Ascending aorta (tissue), 2 donors: ENCODE results near the gene MUC5B. TPM values are rescaled to one million over a fixed set of nuclear protein-coding genes. Genes with fewer than 3 reads are reported as not detected.
"Not testable (repeated sequence)": the region's sequence is repeated elsewhere in the genome, so short reads cannot be mapped to it uniquely, and the experiment has no call there.

Experiments
- DNase-seq, 2 donors: peaks; one replicate each; pipeline ENCODE4 v3.0.0-alpha.2; 2019; ENCODE audit warnings: low spot score in 2 of 2
- H3K27ac ChIP-seq, 2 donors: fragments of 200-600 bp; sonication (generic); one replicate each; pipeline ENCODE4 v1.5.1; 2016 to 2017; ENCODE audit warnings: mild to moderate bottlenecking in 1 of 2
- H3K27me3 ChIP-seq: fragments of 200-600 bp; sonication (generic); one replicate; pipeline ENCODE4 v1.5.1; 2017
- H3K36me3 ChIP-seq, 2 donors: fragments of 200-600 bp; sonication (generic); one replicate each; pipeline ENCODE4 v1.5.1; 2016
- H3K4me1 ChIP-seq, 2 donors: fragments of 200-600 bp; sonication (generic); one replicate each; pipeline ENCODE4 v1.5.1; 2016 to 2017; ENCODE audit warnings: mild to moderate bottlenecking in 1 of 2
- H3K4me3 ChIP-seq, 2 donors: fragments of 200-600 bp; sonication (generic); one replicate each; pipeline ENCODE4 v1.5.1; 2016 to 2017; ENCODE audit warnings: mild to moderate bottlenecking in 1 of 2
- H3K9me3 ChIP-seq, 2 donors: fragments of 200-600 bp; sonication (generic); one replicate each; pipeline ENCODE4 v1.5.1; 2016
- intact Hi-C: fragments of 100-400 bp; cut with DNase I; formaldehyde crosslinking; loops from one replicate; pipeline ENCODE4 v1.15.1; 2023
- total RNA-seq: library from RNA; depleted of rRNA; stranded (reverse); fragments of >200 nt; gene quantifications from one replicate; pipeline ENCODE4 v1.1.0, GENCODE V29; 2016
- TF ChIP-seq, protein P1 (sequence below), 3 experiments: fragments of 200-600 bp in 2 of 3; fragments of 450-650 bp in 1 of 3; sonication (generic) in 2 of 3; IDR thresholded peaks; one replicate each; pipeline ENCODE4 v1.5.1; 2016 to 2019; ENCODE audit warnings: antibody characterized with exemption in 3 of 3, mild to moderate bottlenecking in 1 of 3, moderate library complexity in 1 of 3

The MUC5B gene
- total RNA-seq, 1 donor from 2014 or later, result under 0.01 TPM

DNA sequence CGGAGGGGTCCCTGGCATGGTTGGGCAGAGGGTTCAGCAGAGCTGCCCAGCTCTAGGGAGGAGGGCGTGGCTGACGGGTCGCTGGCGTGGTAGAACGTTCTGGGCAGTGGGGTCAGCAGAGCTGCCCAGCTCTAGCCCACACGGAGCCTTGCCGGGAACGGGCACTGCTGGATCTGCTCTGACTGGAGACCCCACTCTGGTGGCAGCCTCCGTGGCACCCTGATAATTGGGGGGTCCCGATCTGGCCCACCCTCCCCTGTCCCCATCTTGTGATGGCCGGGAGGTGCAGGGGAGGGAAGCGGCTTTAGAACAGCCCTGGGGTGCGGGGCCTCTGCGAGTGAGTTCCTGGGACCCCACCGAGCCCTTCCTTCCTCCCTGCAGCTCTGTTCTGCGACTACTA, 43.2 kb upstream of the MUC5B start:
- TF ChIP-seq, protein P1, sequence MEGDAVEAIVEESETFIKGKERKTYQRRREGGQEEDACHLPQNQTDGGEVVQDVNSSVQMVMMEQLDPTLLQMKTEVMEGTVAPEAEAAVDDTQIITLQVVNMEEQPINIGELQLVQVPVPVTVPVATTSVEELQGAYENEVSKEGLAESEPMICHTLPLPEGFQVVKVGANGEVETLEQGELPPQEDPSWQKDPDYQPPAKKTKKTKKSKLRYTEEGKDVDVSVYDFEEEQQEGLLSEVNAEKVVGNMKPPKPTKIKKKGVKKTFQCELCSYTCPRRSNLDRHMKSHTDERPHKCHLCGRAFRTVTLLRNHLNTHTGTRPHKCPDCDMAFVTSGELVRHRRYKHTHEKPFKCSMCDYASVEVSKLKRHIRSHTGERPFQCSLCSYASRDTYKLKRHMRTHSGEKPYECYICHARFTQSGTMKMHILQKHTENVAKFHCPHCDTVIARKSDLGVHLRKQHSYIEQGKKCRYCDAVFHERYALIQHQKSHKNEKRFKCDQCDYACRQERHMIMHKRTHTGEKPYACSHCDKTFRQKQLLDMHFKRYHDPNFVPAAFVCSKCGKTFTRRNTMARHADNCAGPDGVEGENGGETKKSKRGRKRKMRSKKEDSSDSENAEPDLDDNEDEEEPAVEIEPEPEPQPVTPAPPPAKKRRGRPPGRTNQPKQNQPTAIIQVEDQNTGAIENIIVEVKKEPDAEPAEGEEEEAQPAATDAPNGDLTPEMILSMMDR (IDR thresholded peaks at IDR 0.05), result no peak
- Histone ChIP-seq H3K4me3 (no peak overlapping the region), H3K4me1 (no peaks in the 10 kb centered on the region), H3K9me3 (no peaks in the 10 kb centered on the region), H3K36me3 (no peaks in the 10 kb centered on the region), H3K27me3 (no peaks in the 10 kb centered on the region), H3K27ac (no peak overlapping the region)
- no peak for DNase-seq
- intact Hi-C loops, result no loop called here

DNA sequence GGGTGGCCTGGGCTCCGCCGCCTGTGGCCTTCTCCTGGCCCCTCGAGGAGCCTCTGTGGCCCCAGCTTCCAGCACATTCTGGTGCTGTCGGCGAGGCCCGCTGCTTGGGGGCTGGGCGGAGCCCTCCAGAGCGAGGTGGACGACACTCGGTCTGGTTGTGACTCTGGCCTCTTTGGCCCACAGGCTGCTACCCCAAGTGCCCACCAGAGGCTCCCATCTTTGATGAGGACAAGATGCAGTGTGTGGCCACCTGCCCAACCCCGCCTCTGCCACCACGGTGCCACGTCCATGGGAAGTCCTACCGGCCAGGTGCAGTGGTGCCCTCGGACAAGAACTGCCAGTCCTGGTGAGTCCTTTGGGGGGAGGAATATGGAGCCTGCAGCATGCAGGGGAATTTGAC, 42.7 kb upstream of the MUC5B start:
- Histone ChIP-seq H3K27me3 (no peaks in the 10 kb centered on the region), H3K4me3 (no peak overlapping the region), H3K4me1 (no peaks in the 10 kb centered on the region), H3K36me3 (no peaks in the 10 kb centered on the region), H3K9me3 (no peaks in the 10 kb centered on the region), H3K27ac (no peak overlapping the region)
- no peak for DNase-seq
- TF ChIP-seq, protein P1 (IDR thresholded peaks at IDR 0.05), result no peak
- intact Hi-C loops, result no loop called here

DNA sequence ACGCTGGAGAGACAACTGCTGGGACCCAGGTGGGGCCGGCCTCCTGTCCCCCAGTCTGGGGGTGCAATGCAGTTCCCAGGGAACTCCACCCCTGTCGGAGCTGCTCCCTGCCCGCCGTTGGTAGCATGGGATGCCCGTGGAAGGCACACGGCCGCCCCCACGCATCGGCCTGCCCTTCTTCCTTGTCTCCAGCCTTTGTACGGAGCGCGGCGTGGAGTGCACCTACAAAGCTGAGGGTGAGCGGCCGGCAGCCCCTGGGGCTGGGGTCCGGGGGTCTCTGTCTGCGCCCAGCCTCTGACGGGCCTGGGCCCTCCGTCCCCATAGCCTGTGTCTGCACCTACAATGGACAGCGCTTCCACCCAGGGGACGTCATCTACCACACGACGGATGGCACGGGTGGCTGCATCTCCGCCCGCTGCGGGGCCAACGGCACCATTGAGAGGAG, 41.9 kb upstream of the MUC5B start:
- Histone ChIP-seq H3K4me3 (no peak overlapping the region), H3K27ac (no peak overlapping the region), H3K9me3 (no peaks in the 10 kb centered on the region), H3K4me1 (no peaks in the 10 kb centered on the region), H3K27me3 (no peaks in the 10 kb centered on the region), H3K36me3 (no peaks in the 10 kb centered on the region)
- no peak for DNase-seq
- intact Hi-C loops, result no loop called here
- TF ChIP-seq, protein P1 (IDR thresholded peaks at IDR 0.05), result no peak

DNA sequence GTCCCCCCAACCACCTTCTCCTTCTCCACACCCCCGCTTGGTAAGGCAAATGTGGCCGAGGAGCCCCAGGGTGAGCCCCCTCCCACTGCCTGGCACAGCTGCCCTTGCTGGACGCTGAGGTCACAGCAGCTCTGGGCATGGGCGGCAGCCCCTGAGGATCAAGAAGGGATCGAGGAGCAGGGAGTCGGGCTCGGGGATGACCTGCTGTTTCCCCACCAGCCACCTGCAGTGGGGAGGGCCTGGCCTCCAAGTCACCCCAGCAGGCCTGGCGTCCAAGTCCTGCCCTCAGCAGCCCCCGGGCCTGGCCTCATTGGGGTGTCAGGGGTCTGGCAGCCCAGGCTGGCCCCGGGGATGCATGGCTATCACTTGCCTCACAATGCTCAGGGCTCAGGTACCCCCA, 41.4 kb upstream of the MUC5B start:
- no peak for DNase-seq
- no peak overlapping the region for H3K27ac ChIP-seq
- H3K27me3 ChIP-seq, result no peaks in the 10 kb centered on the region
- TF ChIP-seq, protein P1 (IDR thresholded peaks at IDR 0.05), result no peak
- intact Hi-C loops, result no loop called here
- no peaks in the 10 kb centered on the region for H3K36me3 ChIP-seq
- H3K9me3 ChIP-seq, result no peaks in the 10 kb centered on the region
- H3K4me3 ChIP-seq, result no peak overlapping the region
- H3K4me1 ChIP-seq, result no peaks in the 10 kb centered on the region

DNA sequence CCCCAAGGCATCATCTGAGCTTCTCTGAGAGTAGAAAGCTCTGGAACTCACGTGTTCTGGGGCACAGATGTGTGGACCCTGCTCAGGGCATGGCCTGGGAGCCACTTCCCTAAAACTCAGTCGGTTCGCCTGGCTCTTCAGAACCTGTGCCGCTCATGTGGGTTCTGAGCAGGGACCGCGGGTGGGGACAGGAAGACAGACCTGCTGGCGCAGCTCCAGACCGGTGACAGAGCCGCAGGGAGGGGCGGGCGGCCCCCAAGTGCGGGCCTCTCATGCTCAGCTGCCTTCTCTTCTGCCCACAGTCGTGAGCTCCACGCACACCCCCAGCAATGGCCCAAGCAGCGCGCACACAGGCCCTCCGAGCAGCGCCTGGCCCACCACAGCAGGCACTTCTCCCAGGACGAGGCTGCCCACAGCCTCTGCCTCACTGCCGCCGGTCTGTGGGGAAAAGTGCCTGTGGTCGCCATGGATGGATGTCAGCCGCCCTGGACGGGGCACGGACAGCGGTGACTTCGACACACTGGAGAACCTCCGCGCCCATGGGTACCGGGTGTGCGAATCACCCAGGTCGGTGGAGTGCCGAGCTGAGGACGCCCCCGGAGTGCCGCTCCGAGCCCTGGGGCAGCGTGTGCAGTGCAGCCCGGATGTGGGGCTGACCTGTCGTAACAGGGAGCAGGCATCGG, 40.9 kb upstream of the MUC5B start:
- no peak for DNase-seq
- Histone ChIP-seq H3K4me1 (no peaks in the 10 kb centered on the region), H3K9me3 (no peaks in the 10 kb centered on the region), H3K27me3 (no peaks in the 10 kb centered on the region), H3K36me3 (no peaks in the 10 kb centered on the region), H3K4me3 (no peak overlapping the region), H3K27ac (no peak overlapping the region)
- intact Hi-C loops, result no loop called here
- TF ChIP-seq, protein P1 (IDR thresholded peaks at IDR 0.05), result no peak

DNA sequence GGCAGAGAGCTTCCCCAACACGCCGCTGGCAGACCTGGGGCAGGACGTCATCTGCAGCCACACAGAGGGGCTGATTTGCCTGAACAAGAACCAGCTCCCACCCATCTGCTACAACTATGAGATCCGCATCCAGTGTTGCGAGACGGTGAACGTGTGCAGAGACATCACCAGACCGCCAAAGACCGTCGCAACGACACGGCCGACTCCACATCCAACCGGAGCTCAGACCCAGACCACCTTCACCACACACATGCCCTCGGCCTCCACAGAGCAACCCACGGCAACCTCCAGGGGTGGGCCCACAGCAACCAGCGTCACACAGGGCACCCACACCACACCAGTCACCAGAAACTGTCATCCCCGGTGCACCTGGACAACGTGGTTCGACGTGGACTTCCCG, 38.7 kb upstream of the MUC5B start:
- DNase-seq, H3K27me3 ChIP-seq, H3K4me3 ChIP-seq, H3K36me3 ChIP-seq, intact Hi-C loops, H3K27ac ChIP-seq, H3K9me3 ChIP-seq, H3K4me1 ChIP-seq: not testable (repeated sequence)

DNA sequence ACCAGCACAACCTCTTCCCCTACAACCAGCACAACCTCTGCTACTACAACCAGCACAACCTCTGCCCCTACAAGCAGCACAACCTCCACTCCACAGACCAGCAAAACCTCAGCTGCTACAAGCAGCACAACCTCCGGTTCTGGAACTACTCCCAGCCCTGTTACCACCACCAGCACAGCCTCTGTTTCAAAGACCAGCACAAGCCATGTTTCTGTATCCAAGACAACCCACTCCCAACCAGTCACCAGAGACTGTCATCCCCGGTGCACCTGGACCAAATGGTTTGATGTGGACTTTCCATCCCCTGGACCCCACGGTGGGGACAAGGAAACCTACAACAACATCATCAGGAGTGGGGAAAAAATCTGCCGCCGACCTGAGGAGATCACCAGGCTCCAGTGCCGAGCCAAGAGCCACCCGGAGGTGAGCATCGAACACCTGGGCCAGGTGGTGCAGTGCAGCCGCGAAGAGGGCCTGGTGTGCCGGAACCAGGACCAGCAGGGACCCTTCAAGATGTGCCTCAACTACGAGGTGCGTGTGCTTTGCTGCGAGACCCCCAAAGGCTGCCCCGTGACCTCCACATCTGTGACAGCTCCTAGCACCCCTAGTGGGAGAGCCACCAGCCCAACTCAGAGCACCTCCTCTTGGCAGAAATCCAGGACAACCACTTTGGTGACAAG, 34.3 kb upstream of the MUC5B start:
- H3K4me1 ChIP-seq, H3K27me3 ChIP-seq, H3K36me3 ChIP-seq, H3K9me3 ChIP-seq, H3K27ac ChIP-seq, DNase-seq, H3K4me3 ChIP-seq, intact Hi-C loops: not testable (repeated sequence)

DNA sequence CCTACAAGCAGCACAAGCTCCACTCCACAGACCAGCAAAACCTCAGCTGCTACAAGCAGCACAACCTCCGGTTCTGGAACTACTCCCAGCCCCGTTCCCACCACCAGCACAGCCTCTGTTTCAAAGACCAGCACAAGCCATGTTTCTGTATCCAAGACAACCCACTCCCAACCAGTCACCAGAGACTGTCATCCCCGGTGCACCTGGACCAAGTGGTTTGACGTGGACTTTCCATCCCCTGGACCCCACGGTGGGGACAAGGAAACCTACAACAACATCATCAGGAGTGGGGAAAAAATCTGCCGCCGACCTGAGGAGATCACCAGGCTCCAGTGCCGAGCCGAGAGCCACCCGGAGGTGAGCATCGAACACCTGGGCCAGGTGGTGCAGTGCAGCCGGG, 33.0 kb upstream of the MUC5B start:
- H3K27me3 ChIP-seq, H3K36me3 ChIP-seq, H3K4me3 ChIP-seq, H3K27ac ChIP-seq, H3K9me3 ChIP-seq, H3K4me1 ChIP-seq, DNase-seq, intact Hi-C loops: not testable (repeated sequence)

DNA sequence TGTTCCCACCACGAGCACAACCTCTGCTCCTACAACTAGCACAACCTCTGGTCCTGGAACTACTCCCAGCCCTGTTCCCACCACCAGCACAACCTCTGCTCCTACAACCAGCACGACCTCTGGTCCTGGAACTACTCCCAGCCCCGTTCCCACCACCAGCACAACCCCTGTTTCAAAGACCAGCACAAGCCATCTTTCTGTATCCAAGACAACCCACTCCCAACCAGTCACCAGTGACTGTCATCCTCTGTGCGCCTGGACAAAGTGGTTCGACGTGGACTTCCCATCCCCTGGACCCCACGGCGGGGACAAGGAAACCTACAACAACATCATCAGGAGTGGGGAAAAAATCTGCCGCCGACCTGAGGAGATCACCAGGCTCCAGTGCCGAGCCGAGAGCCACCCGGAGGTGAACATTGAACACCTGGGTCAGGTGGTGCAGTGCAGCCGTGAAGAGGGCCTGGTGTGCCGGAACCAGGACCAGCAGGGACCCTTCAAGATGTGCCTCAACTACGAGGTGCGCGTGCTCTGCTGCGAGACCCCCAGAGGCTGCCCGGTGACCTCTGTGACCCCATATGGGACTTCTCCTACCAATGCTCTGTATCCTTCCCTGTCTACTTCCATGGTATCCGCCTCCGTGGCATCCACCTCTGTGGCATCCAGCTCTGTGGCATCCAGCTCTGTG, 30.9 kb upstream of the MUC5B start:
- H3K27me3 ChIP-seq, H3K4me1 ChIP-seq, H3K4me3 ChIP-seq, H3K36me3 ChIP-seq, H3K27ac ChIP-seq, H3K9me3 ChIP-seq, intact Hi-C loops: not testable (repeated sequence)
- peak; percentile 3 to 46 for DNase-seq
